ENCODE data around the gene CCDC154. TPM values are rescaled to one million over a fixed set of nuclear protein-coding genes. Genes with fewer than 3 reads are reported as not detected.

CCDC154 gene
- polyA plus RNA-seq, 1 donor (not counting 4 experiments of a cell fraction or from before 2014, with no cell fraction given): 0.46 TPM

DNA sequence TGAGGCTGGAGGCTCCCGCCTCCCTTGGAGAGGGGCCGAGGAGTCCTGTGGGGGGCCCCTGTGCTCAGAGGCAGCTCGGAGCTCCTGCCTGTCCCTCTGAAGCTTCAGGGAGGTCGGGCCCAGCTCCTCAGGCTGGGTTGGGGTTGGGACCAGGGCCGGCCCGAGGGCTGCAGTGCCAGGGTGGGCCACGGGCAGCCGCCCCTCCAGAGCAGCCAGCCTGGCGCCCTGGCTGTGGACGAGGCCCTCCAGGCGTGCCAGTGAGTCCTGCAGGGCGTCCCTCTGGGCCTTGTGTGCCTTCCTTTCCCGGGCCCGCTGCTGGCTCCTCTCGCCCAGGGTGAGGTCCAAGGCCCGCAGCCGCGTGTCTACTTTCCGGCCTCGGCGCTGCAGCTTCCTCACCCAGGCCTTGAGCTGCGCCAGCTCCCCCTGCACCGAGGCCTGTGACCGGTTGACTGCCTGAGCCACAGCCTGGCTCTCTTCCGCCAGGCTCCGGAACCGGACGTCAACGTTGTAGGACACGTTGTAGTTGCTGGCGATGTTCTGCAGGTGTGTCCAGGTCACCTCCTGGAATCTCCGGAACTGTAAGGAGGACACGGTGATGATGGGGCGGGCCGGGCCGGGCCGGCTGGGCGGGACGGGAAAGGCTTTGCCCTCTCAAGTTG, 43.2 kb upstream of the CCDC154 start:
- FAIRE-seq (no peak), DNase-seq (ENCODE audit: low read depth, low spot score) (no peak)
- Histone ChIP-seq H3K79me2 (ENCODE audit: control insufficient read depth, insufficient read depth, low read length) (no peaks in the 10 kb centered on the region), H3K27me3 (ENCODE audit: control insufficient read depth, extremely low read depth, insufficient read depth, low read length) (no peaks in the 10 kb centered on the region), H4K20me1 (ENCODE audit: control insufficient read depth, extremely low read depth, insufficient read depth, low read length) (no peaks in the 10 kb centered on the region), H3K9me1 (ENCODE audit: control insufficient read depth, extremely low read depth, insufficient read depth, low read length) (no peaks in the 10 kb centered on the region), H2AFZ (ENCODE audit: control insufficient read depth, low read length) (no peak overlapping the region), H3K4me3 (ENCODE audit: control insufficient read depth in 2 of 3, extremely low read depth in 1 of 3, insufficient read depth in 2 of 3, low read depth in 1 of 3, low read length in 3 of 3) (no peak overlapping the region), H3K36me3 (ENCODE audit: control insufficient read depth in 2 of 2, extremely low read depth in 1 of 2, insufficient read depth in 2 of 2, low read length in 2 of 2) (no peaks in the 10 kb centered on the region), H3K4me1 (ENCODE audit: control insufficient read depth, extremely low read depth, insufficient read depth, low read length) (peaks cover 8% of the 10 kb centered on the region), H3K4me2 (ENCODE audit: control insufficient read depth, extremely low read depth, insufficient read depth, low read depth, low read length) (no peak overlapping the region), H3K27ac (ENCODE audit: control insufficient read depth, insufficient read depth, low read length) (no peak overlapping the region), H3K9ac (ENCODE audit: control insufficient read depth, extremely low read depth, insufficient read depth, low read length) (no peak overlapping the region), H3K9me3 (ENCODE audit: control insufficient read depth, low read depth, low read length) (no peaks in the 10 kb centered on the region)
- TF ChIP-seq EZH2 (IDR thresholded peaks at IDR 0.05; ENCODE audit: low read length) (no peak), CTCF (optimal IDR thresholded peaks at IDR 0.05 in 1 of 3, IDR thresholded peaks at IDR 0.05 in 1 of 3, conservative IDR thresholded peaks at IDR 0.05 in 1 of 3; ENCODE audit: extremely low read depth in 1 of 3, insufficient read depth in 2 of 3, low read length in 3 of 3) (no peak)
- dilution Hi-C loops (cut with MboI; ENCODE audit: extremely low pct_ligation_motif_present, low sequenced_read_pairs): no loop called here

- Histone ChIP-seq H2AFZ (ENCODE audit: control insufficient read depth, low read length) (no peak overlapping the region), H4K20me1 (ENCODE audit: control insufficient read depth, extremely low read depth, insufficient read depth, low read length) (no peaks in the 10 kb centered on the region), H3K9ac (ENCODE audit: control insufficient read depth, extremely low read depth, insufficient read depth, low read length) (no peak overlapping the region), H3K9me3 (ENCODE audit: control insufficient read depth, low read depth, low read length) (no peaks in the 10 kb centered on the region), H3K4me3 (ENCODE audit: control insufficient read depth in 2 of 3, extremely low read depth in 1 of 3, insufficient read depth in 2 of 3, low read depth in 1 of 3, low read length in 3 of 3) (no peak overlapping the region), H3K36me3 (ENCODE audit: control insufficient read depth in 2 of 2, extremely low read depth in 1 of 2, insufficient read depth in 2 of 2, low read length in 2 of 2) (no peaks in the 10 kb centered on the region), H3K4me1 (ENCODE audit: control insufficient read depth, extremely low read depth, insufficient read depth, low read length) (peaks cover 7% of the 10 kb centered on the region), H3K9me1 (ENCODE audit: control insufficient read depth, extremely low read depth, insufficient read depth, low read length) (no peaks in the 10 kb centered on the region), H3K27ac (ENCODE audit: control insufficient read depth, insufficient read depth, low read length) (no peak overlapping the region), H3K4me2 (ENCODE audit: control insufficient read depth, extremely low read depth, insufficient read depth, low read depth, low read length) (no peak overlapping the region), H3K79me2 (ENCODE audit: control insufficient read depth, insufficient read depth, low read length) (no peaks in the 10 kb centered on the region), H3K27me3 (ENCODE audit: control insufficient read depth, extremely low read depth, insufficient read depth, low read length) (no peaks in the 10 kb centered on the region)
- FAIRE-seq: no peak
- dilution Hi-C loops (cut with MboI; ENCODE audit: extremely low pct_ligation_motif_present, low sequenced_read_pairs): no loop called here
- DNase-seq (ENCODE audit: low read depth, low spot score): no peak
- TF ChIP-seq EZH2 (IDR thresholded peaks at IDR 0.05; ENCODE audit: low read length): no peak
- TF ChIP-seq CTCF (optimal IDR thresholded peaks at IDR 0.05 in 1 of 3, IDR thresholded peaks at IDR 0.05 in 1 of 3, conservative IDR thresholded peaks at IDR 0.05 in 1 of 3; ENCODE audit: extremely low read depth in 1 of 3, insufficient read depth in 2 of 3, low read length in 3 of 3): no peak
Measured at GRCh38 chr16:1486551-1487390, 42.4 kb upstream of the CCDC154 start.
